GM19397 (cell line): ENCODE data around the gene ARHGAP1.
"Not testable (repeated sequence)": the region's sequence is repeated elsewhere in the genome, so short reads cannot be mapped to it uniquely, and the experiment has no call there.

Experiments used
- ATAC-seq: cut with Tn5 transposase; IDR thresholded peaks from one replicate; pipeline ENCODE4 v1.9.1; 2021; ENCODE audit warnings: mild to moderate bottlenecking, moderate library complexity; ENCODE audit not compliant: unreplicated experiment

The ARHGAP1 gene

DNA sequence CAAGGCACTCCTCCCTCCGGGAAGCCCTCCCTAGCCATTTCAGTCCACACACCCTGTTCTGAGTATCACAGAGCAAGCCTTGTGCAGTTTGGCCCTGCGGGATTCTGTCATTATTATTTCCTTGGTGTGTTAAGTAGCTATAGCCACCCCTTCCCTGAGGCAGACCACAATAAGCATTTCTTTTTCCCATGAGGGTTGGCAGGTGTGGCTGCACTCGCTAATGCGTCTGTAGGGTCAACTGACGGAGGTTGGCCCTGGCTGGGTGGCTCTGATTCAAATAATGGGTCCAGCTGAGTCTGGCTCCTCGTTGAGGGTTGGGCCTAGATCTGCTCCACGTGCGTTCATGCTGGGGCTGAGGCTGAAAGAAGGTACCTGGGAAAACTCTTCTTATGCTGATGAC, 23.7 kb upstream of the ARHGAP1 start:
- no peak for ATAC-seq

DNA sequence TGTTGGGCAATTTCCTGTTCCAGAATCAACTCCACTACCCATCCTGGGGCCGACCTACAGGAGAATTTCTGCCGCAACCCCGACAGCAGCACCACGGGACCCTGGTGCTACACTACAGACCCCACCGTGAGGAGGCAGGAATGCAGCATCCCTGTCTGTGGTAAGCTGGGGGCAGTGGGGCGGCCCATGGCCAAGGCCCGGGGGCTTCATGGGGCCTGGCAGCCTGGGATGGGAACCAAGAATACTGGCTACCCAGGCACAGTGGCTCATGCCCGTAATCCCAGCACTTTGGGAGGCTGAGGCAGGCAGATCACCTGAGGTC, 22.9 kb upstream of the ARHGAP1 start:
- ATAC-seq, result no peak

DNA sequence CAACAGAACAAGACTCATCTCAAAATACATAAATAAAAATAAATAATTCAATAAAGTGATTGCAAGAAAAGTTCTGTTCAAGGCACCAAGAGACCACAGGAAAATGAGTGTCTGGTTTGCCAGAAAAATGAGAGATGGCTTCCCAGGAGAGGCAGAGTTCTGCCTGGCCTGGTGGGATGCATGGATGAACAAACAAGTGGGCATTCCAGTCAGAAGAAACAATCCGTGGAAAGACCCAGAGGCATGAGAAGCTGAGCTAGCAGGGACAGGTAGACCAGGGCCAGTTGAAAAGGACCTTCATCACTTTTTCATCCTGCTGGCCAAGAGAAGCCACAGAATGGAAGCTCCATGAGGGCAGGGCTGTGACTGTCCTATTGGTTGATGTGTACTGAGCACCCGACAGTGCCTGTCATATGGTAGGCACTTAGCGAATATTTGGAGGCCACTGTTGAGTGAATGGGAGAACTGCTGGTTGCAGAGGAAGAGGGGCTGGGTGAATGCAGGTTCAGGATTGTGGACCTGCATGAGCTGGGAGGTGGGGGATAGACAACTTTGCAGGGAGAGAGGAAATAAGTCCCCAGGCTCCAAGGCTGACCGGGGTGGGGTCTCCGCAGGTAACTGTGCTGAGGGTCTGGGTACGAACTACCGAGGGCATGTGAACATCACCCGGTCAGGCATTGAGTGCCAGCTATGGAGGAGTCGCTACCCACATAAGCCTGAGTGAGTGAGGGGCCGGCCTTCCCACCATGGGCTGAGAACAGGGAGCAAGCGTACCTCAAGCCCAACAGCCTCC, 22.3 kb upstream of the ARHGAP1 start:
- ATAC-seq, result no peak

DNA sequence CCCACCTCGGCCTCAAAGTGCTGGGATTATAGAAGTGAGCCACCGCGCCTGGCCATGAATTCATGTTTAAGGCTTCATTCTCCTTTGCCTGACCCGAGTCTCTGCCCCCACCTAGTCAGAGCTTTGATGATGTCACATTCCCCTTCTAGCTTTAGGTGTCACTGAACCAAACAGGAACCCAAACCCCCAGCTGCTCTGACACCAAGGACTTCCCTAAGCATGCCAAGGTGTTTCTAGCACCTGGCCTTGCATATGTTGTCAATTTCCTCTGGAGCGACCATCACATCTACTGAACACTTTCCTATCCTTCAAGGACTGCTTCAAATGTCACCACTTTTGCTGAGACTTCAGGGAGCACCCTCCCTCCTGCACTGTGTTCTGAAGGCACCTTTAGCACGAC, 20.9 kb upstream of the ARHGAP1 start:
- ATAC-seq, result no peak

DNA sequence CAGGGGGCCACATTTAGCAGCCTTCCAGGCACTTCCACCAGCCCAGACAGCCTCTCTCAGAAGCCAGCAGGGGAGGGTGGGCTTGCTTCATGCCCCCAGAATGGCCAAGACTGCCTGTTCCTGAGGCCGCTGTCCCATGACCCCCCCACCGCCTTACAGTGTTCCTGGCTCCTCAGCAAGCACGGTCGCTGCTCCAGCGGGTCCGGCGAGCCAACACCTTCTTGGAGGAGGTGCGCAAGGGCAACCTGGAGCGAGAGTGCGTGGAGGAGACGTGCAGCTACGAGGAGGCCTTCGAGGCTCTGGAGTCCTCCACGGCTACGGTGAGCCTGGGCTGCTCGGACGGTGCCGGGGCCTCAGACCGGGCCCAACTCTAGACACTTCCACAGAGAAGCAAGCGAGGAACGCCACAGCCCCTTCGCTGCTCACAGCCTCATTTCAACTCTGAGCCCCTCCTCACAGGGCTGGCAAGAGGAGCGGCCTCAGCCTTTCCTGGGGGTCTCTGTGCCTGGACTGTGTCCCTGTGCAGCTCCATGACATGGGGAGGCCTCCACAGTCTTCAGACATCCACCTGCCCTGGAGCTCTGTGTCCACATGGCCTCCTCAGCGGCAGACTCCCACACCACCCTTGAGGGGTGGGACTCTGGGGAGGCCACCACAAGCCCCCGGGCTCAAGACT, 19.3 kb upstream of the ARHGAP1 start:
- no peak for ATAC-seq

DNA sequence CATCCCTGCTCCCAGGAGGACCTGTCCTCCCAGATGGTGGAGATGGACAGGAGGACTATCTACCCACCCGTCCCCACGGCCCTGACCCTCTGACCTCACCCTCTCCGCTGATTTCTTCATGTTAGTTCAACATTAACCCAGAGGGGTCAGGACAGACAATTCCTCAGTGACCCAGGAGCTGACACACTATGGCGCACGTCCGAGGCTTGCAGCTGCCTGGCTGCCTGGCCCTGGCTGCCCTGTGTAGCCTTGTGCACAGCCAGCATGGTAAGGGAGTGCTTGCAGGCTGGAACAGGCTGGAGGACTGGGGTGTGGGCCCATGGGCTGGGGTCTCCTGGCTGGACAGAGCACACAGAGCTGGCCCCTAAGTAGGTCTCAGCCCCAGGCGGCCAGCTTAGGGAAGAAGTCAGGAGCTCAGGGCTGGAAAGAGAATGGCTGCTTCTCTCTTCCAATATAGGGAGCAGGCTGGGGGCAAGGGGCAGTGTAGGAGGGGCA, 18.7 kb upstream of the ARHGAP1 start, which contains the start of gene F2:
F2 (plus strand) TSS at position 166 of the 495 bp plus-strand sequence; CDS start at position 189, 23 bp downstream.
- ATAC-seq, result no peak

DNA sequence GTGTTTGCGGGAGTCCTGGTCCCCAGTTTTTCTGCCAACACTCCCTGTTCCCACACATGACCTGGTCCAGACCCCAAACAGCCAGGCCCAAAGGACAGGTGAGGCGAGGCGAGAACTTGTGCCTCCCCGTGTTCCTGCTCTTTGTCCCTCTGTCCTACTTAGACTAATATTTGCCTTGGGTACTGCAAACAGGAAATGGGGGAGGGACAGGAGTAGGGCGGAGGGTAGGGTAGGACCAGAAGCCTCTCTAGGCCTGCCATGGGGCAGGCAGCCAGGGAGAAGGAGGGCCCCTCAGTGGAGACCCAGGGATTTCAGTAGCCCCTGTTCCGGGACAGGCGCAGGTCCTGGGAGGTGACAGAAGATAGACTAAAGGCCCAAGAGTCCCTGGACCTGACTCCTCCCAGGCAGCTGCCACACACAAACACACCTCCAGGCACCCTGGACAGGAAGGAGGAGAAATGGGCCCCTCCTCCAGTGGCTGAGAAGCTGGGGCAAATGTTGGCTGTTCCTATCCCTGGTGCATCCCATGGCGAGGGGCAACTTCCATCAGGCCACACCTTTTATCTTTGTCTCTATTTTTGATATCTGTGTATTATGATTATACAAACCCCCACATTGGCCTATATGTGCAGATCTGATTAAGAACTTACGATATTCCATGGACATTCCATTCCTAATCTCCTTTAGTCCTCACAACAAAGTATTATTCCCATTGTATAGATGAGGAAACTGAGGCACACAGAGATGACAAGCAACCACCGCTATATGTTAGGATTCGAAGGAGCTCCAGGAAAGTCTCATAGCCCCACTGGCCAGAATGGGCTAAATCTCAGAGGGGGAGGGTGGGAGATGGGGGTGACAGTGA, 18.0 kb upstream of the ARHGAP1 start:
- no peak for ATAC-seq

DNA sequence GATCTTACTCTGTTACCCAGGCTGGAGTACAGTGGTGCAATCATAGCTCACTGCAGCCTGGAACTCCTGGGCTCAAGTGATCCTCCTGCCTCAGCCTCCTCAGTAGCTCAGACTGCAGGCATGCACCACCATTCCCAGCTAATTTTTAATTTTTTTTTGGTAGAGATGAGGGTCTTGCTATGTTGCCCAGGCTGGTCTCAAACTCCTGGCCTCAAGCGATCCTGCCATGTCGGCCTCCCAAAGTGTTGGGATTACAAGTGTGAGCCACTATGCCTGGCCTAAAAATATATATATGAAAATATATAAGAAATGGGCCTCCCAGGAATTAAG, 17.4 kb upstream of the ARHGAP1 start:
- ATAC-seq, result not testable (repeated sequence)

DNA sequence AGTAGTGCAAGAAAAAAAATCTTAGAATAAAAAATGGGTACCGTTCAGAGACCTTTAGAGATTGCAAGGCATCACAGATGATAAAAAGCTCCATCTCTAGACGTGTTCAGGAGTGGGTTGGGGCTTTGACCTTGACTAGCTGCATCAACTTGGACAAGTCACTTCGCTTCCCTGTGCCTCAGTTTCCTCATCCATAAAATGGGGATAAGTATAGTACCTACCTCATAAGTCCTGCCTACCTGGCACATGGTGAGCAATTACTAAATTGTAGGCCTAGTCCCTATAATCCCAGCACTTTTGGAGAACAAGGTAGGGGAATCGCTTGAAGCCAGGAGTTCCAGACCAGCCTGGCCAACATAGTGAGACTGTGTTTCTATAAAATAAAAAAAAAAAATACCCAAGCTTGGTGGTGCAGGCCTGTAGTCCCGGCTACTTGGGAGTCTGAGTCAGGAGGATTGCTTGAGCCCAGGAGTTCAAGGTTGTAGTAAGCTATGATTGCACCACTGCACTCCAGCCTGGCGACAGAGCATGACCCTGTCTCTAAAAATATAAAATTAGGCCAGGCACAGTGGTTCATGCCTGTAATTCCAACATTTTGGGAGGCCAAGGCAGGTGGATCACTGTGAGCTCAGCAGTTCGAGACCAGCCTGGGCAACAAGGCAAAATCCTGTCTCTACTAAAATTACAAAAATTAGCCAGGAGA, 12.6 kb upstream of the ARHGAP1 start:
- no peak for ATAC-seq

DNA sequence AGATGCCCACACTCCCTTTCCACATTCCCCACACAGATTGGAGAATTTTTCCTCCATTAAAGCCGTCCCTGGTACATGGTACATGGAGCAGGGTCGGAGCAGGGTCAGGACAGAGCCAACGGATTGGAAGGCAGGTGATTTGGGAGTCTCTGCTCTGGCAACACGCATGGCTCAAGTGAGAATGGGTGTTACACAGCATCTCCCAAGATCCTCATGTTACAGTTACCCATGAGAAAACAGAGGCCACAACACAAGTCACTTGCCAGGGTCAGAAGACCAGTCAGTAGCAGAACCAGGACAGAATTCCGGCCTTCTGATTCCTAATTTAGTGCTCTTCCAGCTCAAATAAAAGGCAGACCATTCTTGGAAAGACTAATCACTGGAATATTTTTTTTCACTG, 10.9 kb upstream of the ARHGAP1 start:
- no peak for ATAC-seq

DNA sequence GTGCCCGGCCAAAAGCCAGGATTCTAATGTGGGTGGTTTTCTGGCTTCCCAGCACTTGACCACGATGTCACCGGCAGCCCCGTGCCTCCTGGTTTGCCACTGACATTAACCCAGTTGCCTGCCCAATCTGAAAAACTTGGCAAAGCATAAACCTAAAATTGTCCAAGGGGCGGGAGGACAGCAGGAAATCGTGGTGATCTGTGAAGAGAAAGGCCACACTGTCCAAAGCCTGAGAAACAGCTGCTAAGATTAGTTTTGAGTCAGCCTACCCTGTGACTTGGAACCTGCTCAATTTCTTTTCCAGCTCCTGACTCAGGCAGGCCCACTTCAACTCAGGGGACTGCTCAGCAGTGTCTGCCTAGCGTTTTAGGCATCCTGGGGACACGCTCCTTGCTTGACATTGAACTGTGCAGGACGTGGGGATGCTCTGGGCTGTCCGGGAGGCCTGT, 10.4 kb upstream of the ARHGAP1 start:
- no peak for ATAC-seq

DNA sequence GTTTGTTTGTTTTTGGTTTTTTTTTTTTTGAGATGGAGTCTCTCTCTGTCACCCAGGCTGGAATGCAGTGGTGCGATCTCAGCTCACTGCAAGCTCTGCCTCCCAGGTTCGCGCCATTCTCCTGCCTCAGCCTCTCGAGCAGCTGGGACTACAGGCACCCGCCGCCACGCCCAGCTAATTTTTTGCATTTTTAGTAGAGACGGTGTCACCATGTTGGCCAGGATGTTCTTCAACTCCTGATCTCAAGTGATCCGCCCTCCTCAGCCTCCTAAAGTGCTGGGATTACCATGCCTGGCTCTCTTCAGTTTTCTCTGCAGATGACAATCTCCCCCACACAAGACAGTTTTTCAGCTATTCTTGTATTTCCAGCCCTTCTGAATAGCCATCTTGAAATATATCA, 8.9 kb upstream of the ARHGAP1 start:
- ATAC-seq, result not testable (repeated sequence)

DNA sequence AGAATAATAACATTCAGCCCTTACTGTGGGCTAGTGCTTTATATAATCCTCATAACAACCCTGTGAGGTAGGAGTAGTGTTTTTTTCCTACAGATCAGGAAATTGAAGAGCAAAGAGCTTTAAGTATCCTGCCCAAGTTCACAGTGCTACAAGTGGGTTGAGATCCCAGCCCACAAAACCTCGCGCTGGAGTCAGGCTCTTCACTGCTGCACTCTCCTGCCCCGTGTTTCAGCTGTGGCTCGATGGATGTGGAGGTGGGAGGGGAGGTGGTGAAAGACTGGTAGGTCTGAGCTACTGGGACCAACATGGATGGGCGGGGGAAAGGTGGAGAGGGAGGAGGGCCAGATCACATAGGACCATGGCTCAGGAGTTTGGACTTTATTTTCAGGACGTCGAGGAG, 6.5 kb upstream of the ARHGAP1 start:
- ATAC-seq, result no peak

DNA sequence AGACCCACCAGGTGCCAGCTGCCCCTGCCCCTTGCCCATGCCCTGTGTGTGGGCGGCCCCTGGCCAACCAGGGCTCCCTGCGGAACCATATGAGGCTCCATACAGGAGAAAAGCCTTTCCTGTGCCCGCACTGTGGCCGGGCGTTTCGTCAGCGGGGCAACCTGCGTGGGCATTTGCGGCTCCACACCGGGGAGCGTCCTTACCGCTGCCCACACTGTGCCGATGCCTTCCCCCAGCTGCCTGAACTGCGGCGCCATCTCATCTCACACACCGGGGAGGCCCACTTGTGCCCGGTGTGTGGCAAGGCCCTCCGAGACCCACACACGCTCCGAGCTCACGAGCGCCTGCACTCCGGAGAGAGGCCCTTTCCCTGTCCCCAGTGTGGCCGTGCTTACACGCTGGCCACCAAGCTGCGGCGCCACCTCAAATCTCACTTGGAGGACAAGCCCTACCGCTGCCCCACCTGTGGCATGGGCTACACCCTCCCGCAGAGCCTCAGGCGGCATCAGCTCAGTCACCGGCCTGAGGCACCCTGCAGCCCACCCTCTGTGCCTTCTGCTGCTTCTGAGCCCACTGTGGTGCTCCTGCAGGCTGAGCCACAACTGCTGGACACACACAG, 4.8 kb upstream of the ARHGAP1 start:
- no peak for ATAC-seq

DNA sequence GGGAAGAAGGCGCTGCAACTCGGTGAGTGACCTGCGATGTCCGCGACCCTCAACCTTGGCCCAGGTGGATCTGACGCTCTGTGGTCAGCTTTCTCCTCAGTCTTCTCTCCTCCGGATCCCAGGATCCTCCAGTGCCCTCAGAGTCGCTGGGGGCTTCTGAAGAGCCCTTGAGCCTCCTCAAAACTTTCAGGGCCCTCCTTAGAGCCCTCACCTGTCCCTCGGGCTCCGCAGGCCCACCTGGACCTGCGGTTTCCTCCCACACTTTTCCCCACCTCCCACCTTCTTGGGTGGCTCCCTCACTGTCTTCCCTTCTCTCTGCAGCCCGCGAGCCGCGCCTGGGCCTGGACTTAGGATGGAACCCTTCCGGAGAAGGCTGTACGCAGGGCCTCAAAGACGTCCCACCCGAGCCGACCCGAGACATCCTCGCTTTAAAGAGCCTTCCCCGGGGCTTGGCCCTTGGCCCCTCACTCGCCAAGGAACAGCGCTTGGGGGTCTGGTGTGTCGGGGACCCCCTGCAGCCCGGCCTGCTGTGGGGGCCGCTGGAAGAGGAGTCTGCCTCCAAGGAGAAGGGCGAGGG, 747 bp upstream of the ARHGAP1 start:
- ATAC-seq, result no peak

DNA sequence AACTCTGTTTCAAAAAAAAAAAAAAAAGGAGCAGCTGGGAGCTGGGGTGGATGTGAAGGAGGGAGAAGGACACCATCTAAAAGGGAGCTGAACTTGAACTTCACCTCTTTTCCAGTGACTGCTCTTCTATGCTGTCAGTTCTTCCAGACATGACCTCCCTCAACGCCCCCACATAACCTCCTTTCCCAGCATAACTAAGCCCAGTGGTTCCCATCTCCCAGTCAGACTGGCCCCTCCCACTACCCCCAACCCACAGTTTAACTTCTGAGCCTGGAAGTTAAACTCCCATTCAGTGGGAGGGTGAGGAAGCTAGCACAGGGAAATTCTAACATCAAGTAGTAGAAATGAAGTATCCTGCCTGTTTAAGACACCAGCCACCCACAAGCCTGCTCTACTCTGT, 1.8 kb downstream of the ARHGAP1 start:
- no peak for ATAC-seq

DNA sequence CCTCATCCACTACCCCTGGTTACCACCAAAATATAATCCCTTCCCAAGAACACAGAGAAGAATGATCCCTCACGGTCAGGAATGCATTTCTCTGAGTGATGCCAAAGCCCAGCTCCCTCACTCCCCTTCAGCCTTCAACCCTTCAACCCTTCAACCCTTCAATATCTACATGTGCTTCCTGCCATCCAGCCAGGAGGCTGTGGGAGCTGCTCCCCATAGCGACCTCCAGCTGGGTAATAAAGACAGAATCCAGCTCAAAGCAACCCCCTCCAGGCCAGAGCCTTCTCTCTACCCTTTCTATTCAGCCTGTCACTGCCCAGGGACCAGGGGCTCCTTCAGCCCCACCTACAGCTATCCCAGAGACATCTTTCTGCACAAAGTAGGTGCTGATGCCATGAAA, 2.7 kb downstream of the ARHGAP1 start:
- no peak for ATAC-seq

DNA sequence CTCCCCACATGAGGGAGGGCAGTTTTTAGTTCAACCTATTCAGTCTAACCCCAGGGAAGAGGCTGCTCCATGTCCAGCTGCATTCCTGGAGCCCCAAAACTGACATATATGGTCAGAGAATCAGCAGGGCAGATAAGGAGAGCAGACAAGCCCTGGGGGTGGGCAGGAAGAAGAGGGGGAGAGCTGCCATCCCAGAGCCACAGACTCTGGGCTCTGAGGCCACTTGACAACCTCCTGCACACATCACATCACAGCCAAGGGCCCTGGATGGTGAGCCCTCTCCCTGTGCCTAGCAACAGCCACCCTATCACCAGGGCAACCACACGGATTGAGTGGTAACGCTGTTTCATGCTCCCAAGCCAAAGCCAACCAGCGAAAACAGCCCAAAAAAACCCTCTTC, 3.1 kb downstream of the ARHGAP1 start:
- ATAC-seq, result no peak

DNA sequence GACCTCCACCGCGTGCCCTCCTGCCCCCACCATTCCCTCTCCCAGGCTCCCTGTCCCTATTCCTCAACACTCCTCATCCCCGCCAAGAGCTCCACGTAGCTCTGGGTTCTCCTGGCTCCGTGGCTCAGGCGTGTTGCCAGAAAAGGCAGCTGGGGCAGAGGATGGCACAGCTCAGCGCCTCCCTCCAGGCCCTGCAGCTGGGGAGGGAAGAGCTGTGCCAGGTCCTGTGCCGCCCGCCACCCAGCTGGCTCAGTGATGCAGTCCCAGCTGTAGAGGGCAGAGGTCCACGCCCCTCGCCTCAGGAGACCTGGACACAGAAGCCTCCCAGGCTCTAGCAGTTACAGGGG, 4.2 kb downstream of the ARHGAP1 start:
- ATAC-seq, result no peak
